NCI-H446 (cell line): ENCODE measurements around the gene GPX1.

Source experiments
- DNase-seq, 2 experiments: peaks; one replicate each; lab custom pipeline; 2025; lab: John Stamatoyannopoulos, UW

Gene GPX1

DNA sequence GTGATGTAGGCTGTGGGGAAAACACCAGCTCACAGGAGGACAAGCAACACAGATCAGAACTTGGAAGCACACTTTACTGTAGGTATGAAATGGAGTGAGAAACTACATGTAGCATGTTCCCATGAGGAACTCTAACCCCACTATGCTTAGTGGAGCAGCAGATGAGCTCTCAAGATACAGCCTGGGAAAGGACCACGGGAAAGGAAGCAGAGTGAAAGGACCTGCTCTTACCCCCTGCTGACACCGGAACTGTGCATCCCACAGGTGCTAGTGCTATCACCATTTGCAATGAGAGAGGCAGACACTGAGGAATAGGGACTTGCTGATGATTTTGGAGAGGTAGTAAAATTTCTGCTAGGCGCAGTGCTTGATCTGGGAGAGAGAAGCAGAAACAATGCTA lies 46.9 kb downstream of the GPX1 start:
- DNase-seq, result no peak

DNA sequence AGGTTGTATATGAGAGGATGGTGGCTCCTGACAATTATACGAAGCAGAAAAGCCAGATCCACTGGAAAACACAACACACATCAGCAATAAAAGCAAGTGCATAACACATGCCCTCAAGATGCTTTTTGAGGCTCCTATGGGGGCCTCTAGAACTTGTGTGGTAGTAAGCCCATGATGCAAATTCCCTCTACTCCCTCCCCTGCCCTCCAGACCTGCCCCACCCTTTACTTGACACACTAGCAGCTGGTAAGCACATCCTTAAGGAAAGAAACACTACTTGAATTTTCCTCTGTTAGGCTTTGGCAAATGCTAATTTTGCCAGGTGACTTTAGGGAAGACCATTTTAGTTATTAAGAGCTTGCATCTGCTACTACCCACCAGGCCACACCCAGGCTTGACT lies 47.5 kb downstream of the GPX1 start:
- DNase-seq, result no peak
